Islet of Langerhans (tissue), 1 donor: ENCODE data around the gene MAT2A.
"Not testable (repeated sequence)": the region's sequence is repeated elsewhere in the genome, so short reads cannot be mapped to it uniquely, and the experiment has no call there.

Experiments used
- FAIRE-seq: peaks from one replicate; lab custom pipeline; 2011; peaks lifted over from hg19 to GRCh38; lab: Jason Lieb, UNC

MAT2A gene

DNA sequence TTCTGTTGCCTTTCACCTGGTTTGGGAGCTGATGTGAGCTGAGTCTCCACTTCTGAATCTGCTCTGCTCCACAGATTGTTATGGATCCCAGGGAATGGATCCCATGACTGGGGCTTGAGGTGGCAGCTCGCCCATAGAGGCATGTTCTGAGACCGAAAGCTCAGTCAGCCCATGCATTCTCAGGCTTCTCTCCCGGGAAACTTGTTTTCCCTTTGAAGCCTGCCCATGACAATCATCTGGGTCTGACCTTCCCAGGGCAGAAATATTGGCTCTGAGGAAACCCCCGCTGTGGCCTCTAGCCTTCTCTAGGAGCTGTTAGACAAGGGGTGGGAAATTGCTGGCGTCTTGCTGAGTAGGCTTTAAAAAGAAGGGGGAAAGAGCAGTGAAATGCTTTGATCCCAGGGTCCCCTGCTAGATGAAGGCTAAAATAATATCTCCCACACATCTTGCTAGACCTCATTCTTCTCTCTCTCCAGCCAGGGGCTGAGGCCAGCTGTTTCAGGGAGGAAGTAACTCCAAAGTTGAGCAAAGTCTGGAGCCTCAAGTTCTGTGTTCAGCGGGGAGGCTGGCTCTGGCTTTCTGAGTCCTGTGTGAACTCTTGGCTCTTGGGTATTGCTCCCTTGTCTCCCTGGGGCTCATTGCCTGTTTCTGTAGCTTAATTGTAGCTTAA, 40.4 kb downstream of the MAT2A start:
- no peak for FAIRE-seq

GRCh38 chr2:85580206-85580605, 41.2 kb downstream of the MAT2A start:
- FAIRE-seq = no peak

DNA sequence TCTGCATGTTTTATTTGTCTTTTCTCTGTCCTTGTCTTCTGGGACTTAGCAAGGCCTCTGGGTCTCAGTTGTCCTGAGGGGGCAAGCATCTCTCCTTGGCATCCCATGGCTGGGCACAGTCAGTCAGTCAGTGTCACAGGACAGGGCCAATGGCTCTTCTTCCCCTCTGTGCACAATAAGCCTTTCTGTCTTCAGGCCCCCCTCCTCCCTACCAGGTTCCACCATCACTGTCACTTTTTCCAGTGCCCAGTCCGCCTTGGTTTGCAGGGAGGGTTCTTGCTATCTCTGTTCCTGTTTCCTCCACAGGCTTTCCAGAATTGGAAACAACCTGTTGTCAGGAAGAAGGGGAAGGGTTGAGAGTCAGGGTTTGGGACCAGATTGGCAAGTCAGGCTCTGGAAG, 43.5 kb downstream of the MAT2A start:
- FAIRE-seq = no peak

DNA sequence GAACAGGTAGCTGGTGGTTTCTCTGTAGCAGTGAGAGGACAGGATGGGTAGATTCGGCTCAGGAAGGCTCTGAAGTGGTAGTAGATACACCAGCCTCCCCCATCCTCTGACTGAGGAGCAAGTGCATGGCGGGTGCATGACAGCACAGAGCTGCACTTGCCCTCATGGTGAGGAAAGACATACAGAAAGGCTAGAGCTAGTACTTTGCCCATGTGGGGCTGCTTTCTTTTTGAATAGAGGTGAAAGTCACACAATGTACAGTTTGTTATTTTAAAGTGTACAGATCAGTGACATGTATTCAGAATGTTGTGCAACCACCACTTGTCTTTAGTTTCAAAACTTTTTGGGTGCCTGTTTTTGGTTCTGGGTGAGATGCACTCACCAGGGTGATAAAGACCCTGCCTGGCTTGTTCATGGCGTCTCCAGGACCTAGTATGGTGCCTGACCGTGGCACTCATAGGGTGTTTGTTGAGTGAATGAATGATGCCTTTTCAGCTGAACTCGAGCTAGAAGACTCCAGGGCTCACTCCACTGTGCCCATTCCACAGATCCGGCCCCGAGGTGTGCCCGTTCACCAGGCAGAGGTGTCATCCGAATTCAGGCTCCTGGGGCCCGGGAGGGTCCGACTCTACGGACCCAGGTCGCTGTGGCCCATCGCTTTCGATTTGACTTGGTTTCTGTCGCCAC, 44.8 kb downstream of the MAT2A start:
- FAIRE-seq = no peak

DNA sequence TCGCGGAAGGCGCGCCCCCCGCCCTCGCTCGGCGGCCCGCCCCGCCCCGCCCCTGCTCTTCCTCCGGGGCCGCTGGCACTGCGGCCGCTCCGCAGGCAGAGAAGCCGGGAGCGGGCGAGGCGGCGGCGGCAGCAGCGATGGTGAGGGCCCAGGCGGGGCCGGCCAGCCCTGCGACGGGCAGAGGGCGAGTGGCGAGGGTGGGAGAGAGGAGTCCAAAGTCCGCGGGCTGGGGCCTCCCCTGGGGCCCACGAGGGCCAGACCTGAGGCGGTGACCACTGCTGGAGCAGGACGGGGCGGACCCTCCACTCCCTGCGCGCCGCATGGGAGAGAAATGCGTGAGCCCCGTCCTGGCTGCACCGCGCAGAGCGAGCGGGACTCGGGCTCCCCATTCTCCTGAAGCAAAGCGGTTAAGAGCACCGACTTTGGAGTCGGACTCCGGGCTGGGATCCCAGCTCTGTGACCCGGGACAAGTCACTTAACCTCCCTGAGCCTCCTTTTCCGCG, 45.4 kb downstream of the MAT2A start, which contains the start of gene VAMP5:
TSS of gene VAMP5 (plus strand) at position 78 of the 503 bp plus-strand sequence. CDS start at position 138, 60 bp downstream.
- no peak for FAIRE-seq

- no peak for FAIRE-seq
Measured at GRCh38 chr2:85584857-85585780, 46.2 kb downstream of the MAT2A start.

DNA sequence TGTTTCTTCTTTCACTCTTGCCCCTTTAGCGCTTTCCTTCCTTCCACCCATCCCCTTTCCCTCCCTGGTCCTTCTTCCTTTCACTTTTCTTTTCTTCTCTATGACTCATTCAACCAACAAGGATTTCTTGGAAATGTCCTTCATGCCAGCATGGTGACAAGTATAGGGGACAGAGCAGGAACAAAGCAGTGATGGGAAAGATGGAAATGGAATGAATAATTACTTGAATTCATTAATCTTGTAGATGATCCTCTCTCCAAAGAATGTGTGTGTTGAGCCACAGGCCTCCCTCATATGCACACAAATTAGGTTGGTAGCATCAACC, 46.8 kb downstream of the MAT2A start:
- FAIRE-seq = no peak

DNA sequence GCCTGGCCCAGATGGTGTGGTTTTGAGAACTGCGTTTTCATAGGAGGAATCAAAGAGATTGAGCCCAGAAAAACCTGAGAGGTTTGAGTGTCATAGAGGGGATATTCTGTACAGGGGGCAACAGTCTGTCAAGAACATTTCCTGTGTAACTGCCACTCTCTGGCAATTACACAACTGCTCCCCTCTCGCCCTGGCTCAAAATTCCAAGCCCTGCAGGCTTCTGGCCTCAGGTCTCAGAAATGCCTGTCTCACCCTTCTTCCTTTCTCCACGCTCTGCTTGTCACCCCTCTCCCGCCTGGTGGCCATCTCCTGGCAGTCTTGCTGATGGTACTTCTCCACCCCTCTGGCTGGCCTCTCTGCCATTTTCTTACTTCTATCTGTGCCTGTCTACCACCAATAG, 49.3 kb downstream of the MAT2A start:
- no peak for FAIRE-seq

- FAIRE-seq = no peak
Measured at GRCh38 chr2:85588645-85589044, 49.7 kb downstream of the MAT2A start.

- no peak for FAIRE-seq
Measured at GRCh38 chr2:85589181-85589580, 50.2 kb downstream of the MAT2A start.

GRCh38 chr2:85589982-85590791, 51.2 kb downstream of the MAT2A start:
- FAIRE-seq = no peak

GRCh38 chr2:85590950-85591349, 52.0 kb downstream of the MAT2A start:
- FAIRE-seq = no peak

DNA sequence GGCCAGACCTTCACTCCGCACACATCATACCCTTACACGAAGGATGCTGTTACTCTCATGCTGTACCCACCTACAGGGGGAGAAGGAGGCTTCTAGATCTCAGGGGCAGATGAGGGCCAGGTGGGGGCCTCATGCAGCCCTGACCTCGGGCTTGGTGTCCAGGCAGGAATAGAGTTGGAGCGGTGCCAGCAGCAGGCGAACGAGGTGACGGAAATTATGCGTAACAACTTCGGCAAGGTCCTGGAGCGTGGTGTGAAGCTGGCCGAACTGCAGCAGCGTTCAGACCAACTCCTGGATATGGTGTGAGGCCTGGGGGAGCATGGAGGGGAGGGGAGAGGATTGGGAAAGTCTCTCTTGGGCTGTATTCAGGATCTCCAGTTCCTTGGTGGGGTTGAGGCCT, 52.6 kb downstream of the MAT2A start:
- no peak for FAIRE-seq

GRCh38 chr2:85592299-85592698, 53.3 kb downstream of the MAT2A start:
- not testable (repeated sequence) for FAIRE-seq

DNA sequence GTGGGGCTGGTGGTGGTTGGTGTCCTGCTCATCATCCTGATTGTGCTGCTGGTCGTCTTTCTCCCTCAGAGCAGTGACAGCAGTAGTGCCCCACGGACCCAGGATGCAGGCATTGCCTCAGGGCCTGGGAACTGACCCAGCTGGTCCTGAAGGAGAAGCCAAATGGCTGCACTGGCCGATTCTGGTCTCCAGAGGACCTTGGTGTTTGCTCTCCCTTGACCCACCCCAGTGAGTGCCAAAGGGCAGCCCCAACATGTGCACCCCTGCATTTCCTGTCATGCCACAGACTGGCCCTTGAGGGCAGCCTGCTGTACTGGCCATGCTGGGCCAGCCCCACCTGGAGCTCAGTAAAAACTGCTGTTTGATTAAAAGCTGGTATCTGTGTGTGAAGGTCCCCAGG, 54.1 kb downstream of the MAT2A start:
- no peak for FAIRE-seq
